ENCODE results near the gene MYO16. TPM values are rescaled to one million over a fixed set of nuclear protein-coding genes. Genes with fewer than 3 reads are reported as not detected.
A peak's percentile ranks its signal among the peaks of the same experiment; 100 is the strongest.

Gene MYO16
- total and polyA plus RNA-seq, 3 experiments from 2014 or later: 0.15 to 0.38 TPM; not detected in 1

GRCh38 chr13:108690726-108691125, 61.3 kb downstream of the MYO16 start:
- Histone ChIP-seq H3K27me3 (ENCODE audit: insufficient read depth, low read length, poor library complexity, severe bottlenecking) (no peaks in the 10 kb centered on the region), H3K36me3 (ENCODE audit: insufficient read depth, low read length) (no peaks in the 10 kb centered on the region), H3K27ac (ENCODE audit: low read depth, low read length) (no peak overlapping the region), H3K4me1 (ENCODE audit: insufficient read depth, low read length) (no peaks in the 10 kb centered on the region), H3K9me3 (ENCODE audit: low read length) (no peaks in the 10 kb centered on the region), H3K4me3 (ENCODE audit: low read length) (no peak overlapping the region)
- H3K36me3 Mint-ChIP-seq: no peaks in the 10 kb centered on the region
- DNase-seq: no peak
- H3K27me3 Mint-ChIP-seq: no peaks in the 10 kb centered on the region
- H3K9me3 Mint-ChIP-seq: peaks cover 0 to 2% (median 0%) of the 10 kb centered on the region in 5 donors
- H3K4me1 Mint-ChIP-seq: no peaks in the 10 kb centered on the region
- ChIA-PET POLR2A (no interaction called here), CTCF (no interaction called here)
- no peak overlapping the region for H3K4me3 Mint-ChIP-seq
- H3K27ac Mint-ChIP-seq: no peak overlapping the region

- ChIA-PET CTCF (no interaction called here), POLR2A (no interaction called here)
- Histone ChIP-seq H3K36me3 (ENCODE audit: insufficient read depth, low read length) (no peaks in the 10 kb centered on the region), H3K27ac (ENCODE audit: low read depth, low read length) (no peak overlapping the region), H3K27me3 (ENCODE audit: insufficient read depth, low read length, poor library complexity, severe bottlenecking) (no peaks in the 10 kb centered on the region), H3K9me3 (ENCODE audit: low read length) (no peaks in the 10 kb centered on the region), H3K4me1 (ENCODE audit: insufficient read depth, low read length) (no peaks in the 10 kb centered on the region), H3K4me3 (ENCODE audit: low read length) (no peak overlapping the region)
- peaks cover 11 to 26% (median 16%) of the 10 kb centered on the region in 5 donors for H3K9me3 Mint-ChIP-seq
- H3K27me3 Mint-ChIP-seq: peaks cover 0 to 3% of the 10 kb centered on the region in 2 donors
- no peak overlapping the region for H3K4me3 Mint-ChIP-seq
- DNase-seq: no peak
- H3K36me3 Mint-ChIP-seq: no peaks in the 10 kb centered on the region
- H3K27ac Mint-ChIP-seq: no peak overlapping the region
- H3K4me1 Mint-ChIP-seq: no peaks in the 10 kb centered on the region
Observed at GRCh38 chr13:108700422-108701170, 71.2 kb downstream of the MYO16 start.

- Histone ChIP-seq H3K27ac (ENCODE audit: low read depth, low read length) (no peak overlapping the region), H3K4me1 (ENCODE audit: insufficient read depth, low read length) (no peaks in the 10 kb centered on the region), H3K27me3 (ENCODE audit: insufficient read depth, low read length, poor library complexity, severe bottlenecking) (no peaks in the 10 kb centered on the region), H3K4me3 (ENCODE audit: low read length) (no peak overlapping the region), H3K9me3 (ENCODE audit: low read length) (no peaks in the 10 kb centered on the region), H3K36me3 (ENCODE audit: insufficient read depth, low read length) (no peaks in the 10 kb centered on the region)
- CTCF ChIA-PET: no interaction called here
- H3K4me1 Mint-ChIP-seq: no peaks in the 10 kb centered on the region
- no peak overlapping the region for H3K4me3 Mint-ChIP-seq
- POLR2A ChIA-PET: no interaction called here
- no peak overlapping the region for H3K27ac Mint-ChIP-seq
- no peaks in the 10 kb centered on the region for H3K36me3 Mint-ChIP-seq
- no peak for DNase-seq
- peaks cover 11 to 26% (median 15%) of the 10 kb centered on the region in 5 donors for H3K9me3 Mint-ChIP-seq
- H3K27me3 Mint-ChIP-seq: peaks cover 0 to 3% of the 10 kb centered on the region in 2 donors
Observed at GRCh38 chr13:108702171-108702570, 72.8 kb downstream of the MYO16 start.

GRCh38 chr13:108705031-108705430, 75.6 kb downstream of the MYO16 start:
- no peaks in the 10 kb centered on the region for H3K4me1 Mint-ChIP-seq
- H3K27me3 Mint-ChIP-seq: no peaks in the 10 kb centered on the region
- no peaks in the 10 kb centered on the region for H3K36me3 Mint-ChIP-seq
- H3K4me3 Mint-ChIP-seq: no peak overlapping the region
- ChIA-PET POLR2A (no interaction called here), CTCF (no interaction called here)
- H3K9me3 ChIP-seq (ENCODE audit: low read length): no peaks in the 10 kb centered on the region
- no peaks in the 10 kb centered on the region for H3K4me1 ChIP-seq (ENCODE audit: insufficient read depth, low read length)
- no peak overlapping the region for H3K4me3 ChIP-seq (ENCODE audit: low read length)
- no peaks in the 10 kb centered on the region for H3K27me3 ChIP-seq (ENCODE audit: insufficient read depth, low read length, poor library complexity, severe bottlenecking)
- no peaks in the 10 kb centered on the region for H3K36me3 ChIP-seq (ENCODE audit: insufficient read depth, low read length)
- H3K27ac Mint-ChIP-seq: no peak overlapping the region
- no peak overlapping the region for H3K27ac ChIP-seq (ENCODE audit: low read depth, low read length)
- DNase-seq: no peak
- peaks cover 11 to 26% (median 14%) of the 10 kb centered on the region in 5 donors for H3K9me3 Mint-ChIP-seq

- Mint-ChIP-seq H3K27me3 (no peaks in the 10 kb centered on the region), H3K4me1 (no peaks in the 10 kb centered on the region), H3K36me3 (no peaks in the 10 kb centered on the region), H3K4me3 (no peak overlapping the region), H3K9me3 (peaks cover 0 to 6% (median 0%) of the 10 kb centered on the region in 5 donors), H3K27ac (no peak overlapping the region)
- POLR2A ChIA-PET: no interaction called here
- no peaks in the 10 kb centered on the region for H3K36me3 ChIP-seq (ENCODE audit: insufficient read depth, low read length)
- H3K4me1 ChIP-seq (ENCODE audit: insufficient read depth, low read length): no peaks in the 10 kb centered on the region
- no peaks in the 10 kb centered on the region for H3K27me3 ChIP-seq (ENCODE audit: insufficient read depth, low read length, poor library complexity, severe bottlenecking)
- no peak for DNase-seq
- no peak overlapping the region for H3K27ac ChIP-seq (ENCODE audit: low read depth, low read length)
- H3K9me3 ChIP-seq (ENCODE audit: low read length): no peaks in the 10 kb centered on the region
- no peak overlapping the region for H3K4me3 ChIP-seq (ENCODE audit: low read length)
- CTCF ChIA-PET: no interaction called here
Observed at GRCh38 chr13:108707584-108707983, 78.2 kb downstream of the MYO16 start.

- ChIA-PET CTCF (no interaction called here), POLR2A (no interaction called here)
- Mint-ChIP-seq H3K27ac (no peak overlapping the region), H3K9me3 (peaks cover 0 to 3% (median 0%) of the 10 kb centered on the region in 5 donors), H3K27me3 (no peaks in the 10 kb centered on the region), H3K4me1 (no peaks in the 10 kb centered on the region), H3K4me3 (no peak overlapping the region), H3K36me3 (no peaks in the 10 kb centered on the region)
- H3K36me3 ChIP-seq (ENCODE audit: insufficient read depth, low read length): no peaks in the 10 kb centered on the region
- no peaks in the 10 kb centered on the region for H3K27me3 ChIP-seq (ENCODE audit: insufficient read depth, low read length, poor library complexity, severe bottlenecking)
- H3K27ac ChIP-seq (ENCODE audit: low read depth, low read length): no peak overlapping the region
- H3K4me1 ChIP-seq (ENCODE audit: insufficient read depth, low read length): no peaks in the 10 kb centered on the region
- no peak for DNase-seq
- H3K9me3 ChIP-seq (ENCODE audit: low read length): no peaks in the 10 kb centered on the region
- no peak overlapping the region for H3K4me3 ChIP-seq (ENCODE audit: low read length)
Observed at GRCh38 chr13:108708921-108709320, 79.5 kb downstream of the MYO16 start.

GRCh38 chr13:108711386-108711785, 82.0 kb downstream of the MYO16 start:
- H3K27me3 ChIP-seq (ENCODE audit: insufficient read depth, low read length, poor library complexity, severe bottlenecking): no peaks in the 10 kb centered on the region
- H3K4me3 ChIP-seq (ENCODE audit: low read length): no peak overlapping the region
- ChIA-PET POLR2A (no interaction called here), CTCF (no interaction called here)
- peaks cover 0 to 1% of the 10 kb centered on the region in 2 donors for H3K27me3 Mint-ChIP-seq
- no peaks in the 10 kb centered on the region for H3K4me1 ChIP-seq (ENCODE audit: insufficient read depth, low read length)
- H3K9me3 Mint-ChIP-seq: peaks cover 0 to 4% (median 0%) of the 10 kb centered on the region in 5 donors
- no peaks in the 10 kb centered on the region for H3K9me3 ChIP-seq (ENCODE audit: low read length)
- H3K4me3 Mint-ChIP-seq: no peak overlapping the region
- peak overlapping the region in 1 of 8 donors; percentile 55 for H3K27ac Mint-ChIP-seq
- no peak for DNase-seq
- no peaks in the 10 kb centered on the region for H3K4me1 Mint-ChIP-seq
- H3K36me3 Mint-ChIP-seq: no peaks in the 10 kb centered on the region
- H3K27ac ChIP-seq (ENCODE audit: low read depth, low read length): no peak overlapping the region
- H3K36me3 ChIP-seq (ENCODE audit: insufficient read depth, low read length): no peaks in the 10 kb centered on the region

GRCh38 chr13:108725471-108725870, 96.1 kb downstream of the MYO16 start:
- CTCF ChIA-PET: no interaction called here
- H3K27ac Mint-ChIP-seq: no peak overlapping the region
- no peaks in the 10 kb centered on the region for H3K36me3 Mint-ChIP-seq
- no peak overlapping the region for H3K4me3 ChIP-seq (ENCODE audit: low read length)
- no peaks in the 10 kb centered on the region for H3K27me3 ChIP-seq (ENCODE audit: insufficient read depth, low read length, poor library complexity, severe bottlenecking)
- H3K4me1 ChIP-seq (ENCODE audit: insufficient read depth, low read length): no peaks in the 10 kb centered on the region
- no peak overlapping the region for H3K4me3 Mint-ChIP-seq
- no peak overlapping the region for H3K27ac ChIP-seq (ENCODE audit: low read depth, low read length)
- no peaks in the 10 kb centered on the region for H3K36me3 ChIP-seq (ENCODE audit: insufficient read depth, low read length)
- POLR2A ChIA-PET: no interaction called here
- no peak for DNase-seq
- H3K9me3 Mint-ChIP-seq: peaks cover 0 to 4% (median 0%) of the 10 kb centered on the region in 5 donors
- no peaks in the 10 kb centered on the region for H3K9me3 ChIP-seq (ENCODE audit: low read length)
- H3K27me3 Mint-ChIP-seq: no peaks in the 10 kb centered on the region
- H3K4me1 Mint-ChIP-seq: no peaks in the 10 kb centered on the region

Data from CD8-positive, alpha-beta memory T cell (primary cell).